ENCODE data around the gene KRABD2.

- no peak for TF ChIP-seq ZNF274 (IDR thresholded peaks at IDR 0.05; ENCODE audit: insufficient read depth, insufficient read length)
- no peak for TF ChIP-seq POLR2A (IDR thresholded peaks at IDR 0.05; ENCODE audit: low read depth, low read length)
These were observed 42.0 kb upstream of the KRABD2 start for GRCh38 chr17:8418471-8418870.

Measured in GM12878 (cell line).